K562 (cell line): ENCODE results near the gene EAF1. TPM values are rescaled to one million over a fixed set of nuclear protein-coding genes. Genes with fewer than 3 reads are reported as not detected.

ENCODE experiments used
- ATAC-seq: fragments of 200-7000 bp; cut with Tn5 transposase; 3 replicates; pipeline ENCODE4 v1.9.1; 2020; ENCODE audit warnings: moderate library complexity
- BruUV-seq: library from RNA; stranded (reverse); fragments of 400-500 nt; replicated peaks from 2 replicates; lab custom pipeline; 2021; lab: Mats Ljungman, UMichigan
- CTCF ChIA-PET: fragments of 300-600 bp; formaldehyde crosslinking; extraction: SDS; loops from one replicate; lab custom pipeline; 2021; ENCODE audit warnings: low intra/inter-chr PET ratio; lab: Yijun Ruan, JAX
- POLR2A ChIA-PET: fragments of 300-600, 350-650 bp; sonication (Branson Sonifier 250); formaldehyde crosslinking; extraction: SDS; loops from one replicate; lab custom pipeline; 2021; ENCODE audit warnings: antibody characterized with exemption, inconsistent platforms; lab: Yijun Ruan, JAX
- DNase-seq, 4 experiments: peaks; one replicate each; pipeline versions ENCODE4 v3.0.0 to v3.0.0-alpha.2; 2011 to 2018; ENCODE audit warnings: low spot score in 3 of 4, mixed read lengths in 3 of 4; ENCODE audit errors: extremely low read depth in 1 of 4
- FAIRE-seq: peaks from 2 replicates; lab custom pipeline; 2011; peaks lifted over from hg19 to GRCh38; lab: Jason Lieb, UNC
- H2AFZ ChIP-seq: 2 replicates; pipeline ENCODE4 v1.6.0; 2011; ENCODE audit warnings: low read depth, low read length, control low read depth, inconsistent platforms
- H3K27ac ChIP-seq: fragments of 200-600 bp; 3 replicates; pipeline ENCODE4 v1.8.0; 2011; ENCODE audit warnings: low read depth, mild to moderate bottlenecking, control low read depth, inconsistent platforms, low read length, moderate library complexity, mixed read lengths; ENCODE audit errors: extremely low read depth
- H3K27me3 ChIP-seq, 2 experiments: fragments of 300-600 bp in 1 of 2; 2 replicates in 1 of 2; 3 replicates in 1 of 2; pipeline versions ENCODE4 v1.6.0 to v1.8.0; 2011; ENCODE audit warnings: inconsistent platforms in 2 of 2, low read length in 2 of 2, mild to moderate bottlenecking in 1 of 2, mixed read lengths in 1 of 2, moderate library complexity in 1 of 2; ENCODE audit not compliant: control insufficient read depth in 2 of 2, insufficient read depth in 2 of 2
- H3K36me3 ChIP-seq: fragments of 300-600 bp; 3 replicates; pipeline ENCODE4 v1.8.0; 2011; ENCODE audit warnings: mild to moderate bottlenecking, low read length, inconsistent platforms; ENCODE audit not compliant: control insufficient read depth, insufficient read depth
- H3K4me1 ChIP-seq, 2 experiments: fragments of 200-600 bp in 1 of 2; replicated peaks in 1 of 2; 2 replicates in 1 of 2; 3 replicates in 1 of 2; pipeline versions ENCODE4 v1.5.1 to v1.8.0; 2011; ENCODE audit warnings: inconsistent platforms in 2 of 2, low read length in 2 of 2, mild to moderate bottlenecking in 1 of 2, mixed read lengths in 1 of 2, moderate library complexity in 1 of 2; ENCODE audit not compliant: control insufficient read depth in 2 of 2, insufficient read depth in 2 of 2
- H3K4me2 ChIP-seq: 2 replicates; pipeline ENCODE4 v1.6.1; 2011; ENCODE audit warnings: low read length, control low read depth, inconsistent platforms, mixed read lengths; ENCODE audit not compliant: insufficient read depth
- H3K4me3 ChIP-seq: fragments of 200-600 bp; sonication (generic), shearing (Covaris generic); 2 replicates; pipeline ENCODE4 v1.5.1; 2016; ENCODE audit warnings: control low read depth, inconsistent platforms
- H3K79me2 ChIP-seq: fragments of 200-600 bp; 3 replicates; pipeline ENCODE4 v1.8.0; 2011; ENCODE audit warnings: low read length, inconsistent platforms; ENCODE audit not compliant: control insufficient read depth, insufficient read depth
- H3K9ac ChIP-seq, 2 experiments: 2 replicates each; pipeline versions ENCODE4 v1.6.0 to v1.6.1; 2011; ENCODE audit warnings: low read depth in 2 of 2, low read length in 2 of 2, control low read depth in 1 of 2, inconsistent platforms in 1 of 2, mild to moderate bottlenecking in 1 of 2, mixed read lengths in 1 of 2; ENCODE audit not compliant: insufficient read depth in 1 of 2
- H3K9me1 ChIP-seq: one replicate; pipeline ENCODE4 v1.6.0; 2011; ENCODE audit warnings: inconsistent platforms, mild to moderate bottlenecking, low read length, moderate library complexity; ENCODE audit not compliant: control insufficient read depth, insufficient read depth
- H3K9me3 ChIP-seq: replicated peaks from 2 replicates; pipeline ENCODE4 v1.5.1; 2011; ENCODE audit warnings: low read depth, low read length, inconsistent platforms; ENCODE audit not compliant: control insufficient read depth, insufficient read depth
- H4K20me1 ChIP-seq: replicated peaks from 2 replicates; pipeline ENCODE4 v1.6.1; 2011; ENCODE audit warnings: low read length, inconsistent platforms, mixed read lengths; ENCODE audit not compliant: control insufficient read depth, insufficient read depth
- CBX3 ChIP-seq, 2 experiments: IDR thresholded peaks; 1 replicate in 1 of 2; 2 replicates in 1 of 2; pipeline ENCODE4 v1.6.1; 2012; ENCODE audit warnings: inconsistent platforms in 2 of 2, low read length in 2 of 2, borderline replicate concordance in 1 of 2, control low read depth in 1 of 2
- DMBX1 ChIP-seq: fragments of 250-450 bp; sonication (Bioruptor Pico); IDR thresholded peaks from 2 replicates; pipeline ENCODE4 v1.8.0; 2022; ENCODE audit warnings: inconsistent platforms, mild to moderate bottlenecking, moderate library complexity, borderline replicate concordance
- FOXJ3 ChIP-seq: sonication (generic); formaldehyde crosslinking; IDR thresholded peaks from 2 replicates; pipeline ENCODE4 v1.4.0; 2020; ENCODE audit warnings: mild to moderate bottlenecking, missing genetic modification reagents
- MIER1 ChIP-seq: fragments of 450-650 bp; IDR thresholded peaks from 2 replicates; pipeline ENCODE4 v1.6.1; 2016; ENCODE audit warnings: antibody characterized with exemption, mild to moderate bottlenecking, low read depth
- NCOR1 ChIP-seq: fragments of 450-650 bp; IDR thresholded peaks from 2 replicates; pipeline ENCODE4 v1.6.1; 2016; ENCODE audit warnings: mild to moderate bottlenecking, moderate library complexity
- SMAD3 ChIP-seq: fragments of 450-650 bp; formaldehyde crosslinking; conservative IDR thresholded peaks from 2 replicates; pipeline ENCODE4 v1.4.0; 2020; ENCODE audit warnings: mild to moderate bottlenecking
- TAL1 ChIP-seq: fragments of 450-650 bp; IDR thresholded peaks from 2 replicates; pipeline ENCODE4 v1.6.1; 2016; ENCODE audit warnings: mild to moderate bottlenecking
- TEAD4 ChIP-seq, 2 experiments: sonication (generic) in 1 of 2; formaldehyde crosslinking in 1 of 2; IDR thresholded peaks; 2 replicates each; pipeline versions ENCODE4 v1.6.1 to v1.8.0; 2012 to 2022; ENCODE audit warnings: borderline replicate concordance in 1 of 2, inconsistent platforms in 1 of 2, low read length in 1 of 2, mild to moderate bottlenecking in 1 of 2, missing genetic modification reagents in 1 of 2
- ZNF3 ChIP-seq: fragments of 250-450 bp; sonication (Bioruptor Pico); IDR thresholded peaks from 2 replicates; pipeline ENCODE4 v1.5.0; 2021; ENCODE audit warnings: mild to moderate bottlenecking, moderate library complexity
- ZNF644 ChIP-seq: fragments of 200-800 bp; sonication (Bioruptor generic); IDR thresholded peaks from 2 replicates; pipeline ENCODE4 v1.6.1; 2016; ENCODE audit warnings: low read depth, missing genetic modification characterization, missing compliant biosample characterization
- in situ Hi-C: fragments of 300-500 bp; cut with MboI; formaldehyde crosslinking; loops from 4 replicates; pipeline ENCODE4 v1.15.0; 2018; ENCODE audit warnings: inconsistent platforms, mixed read lengths
- intact Hi-C: fragments of 100-400 bp; cut with micrococcal nuclease; formaldehyde crosslinking; loops from 2 replicates; pipeline ENCODE4 v1.14.2; 2022
- polyA plus RNA-seq, 8 experiments: library from polyadenylated mRNA; depleted of rRNA in 4 of 8; stranded (reverse) in 5 of 8; unstranded in 3 of 8; fragments of >200 nt; fragmentation: Nextera tagmentation in 2 of 8; fragmentation: Illumina TruSeq in 1 of 8; extraction: Ambion mirVana in 2 of 8; extraction: Trizol in 1 of 8; gene quantifications; 2 replicates each; pipeline versions ENCODE4 v1.2.1 to v1.2.3, GENCODE V29; 2011 to 2014; ENCODE audit warnings: inconsistent platforms in 1 of 8, missing spikeins in 1 of 8
- total RNA-seq, 7 experiments: library from RNA; depleted of rRNA in 6 of 7; stranded (reverse); fragments of >200 nt in 6 of 7; fragmentation: Illumina TruSeq in 2 of 7; extraction: Trizol in 2 of 7; gene quantifications; 2 replicates each; pipeline versions ENCODE4 v1.2.1 to v1.2.3, GENCODE V29; 2011 to 2021; ENCODE audit warnings: low replicate concordance in 1 of 7

The EAF1 gene
- total and polyA plus RNA-seq, 9 of the 15 experiments (the other 6 are each of a cell fraction or from before 2014, with no cell fraction given) = 7.0 to 26.8 (median 20.4) TPM

DNA sequence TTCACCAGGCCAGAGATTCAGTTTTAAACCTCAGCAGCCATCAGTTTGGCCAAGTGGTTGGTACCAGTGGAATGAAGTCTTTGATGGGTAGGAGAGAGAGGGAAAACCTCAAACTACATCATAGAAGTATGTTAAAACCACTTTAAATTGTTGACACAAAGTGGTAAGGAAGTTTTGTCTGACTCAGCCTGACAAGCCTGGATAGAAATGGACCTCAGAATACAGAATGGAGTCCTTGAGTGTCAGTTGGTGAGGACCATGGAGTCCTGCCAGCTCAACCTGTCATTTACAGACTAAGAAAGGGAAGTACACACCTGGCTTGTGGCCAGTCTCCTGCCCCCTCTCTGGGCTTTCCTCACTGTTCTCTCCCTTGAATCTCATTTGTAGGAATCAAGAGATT lies 12.1 kb downstream of the EAF1 start:
- Histone ChIP-seq H3K27me3 (no peaks in the 10 kb centered on the region), H3K36me3 (peaks cover 76% of the 10 kb centered on the region), H3K4me1 (no peaks in the 10 kb centered on the region), H4K20me1 (no peaks in the 10 kb centered on the region), H3K79me2 (no peaks in the 10 kb centered on the region), H3K9me3 (no peaks in the 10 kb centered on the region), H3K4me3 (no peak overlapping the region), H2AFZ (no peak overlapping the region), H3K9me1 (no peaks in the 10 kb centered on the region), H3K27ac (no peak overlapping the region), H3K9ac (no peak overlapping the region), H3K4me2 (no peak overlapping the region)
- in situ Hi-C loops (no loop called here), intact Hi-C loops (no loop called here)
- BruUV-seq = no TSS peak
- CTCF ChIA-PET = no interaction called here
- TF ChIP-seq CBX3 (IDR thresholded peaks at IDR 0.05; ENCODE audit: borderline replicate concordance in 1 of 2, low read length in 2 of 2) (no peak), SMAD3 (CRISPR knock-in tag) (no peak), ZNF644 (tag) (no peak), MIER1 (no peak), NCOR1 (no peak), ZNF3 (no peak), TEAD4 (IDR thresholded peaks at IDR 0.05; ENCODE audit: low read length) (no peak), TEAD4 (CRISPR knock-in tag; IDR thresholded peaks at IDR 0.05; ENCODE audit: borderline replicate concordance) (no peak), DMBX1 (no peak), TAL1 (no peak), FOXJ3 (CRISPR knock-in tag) (no peak)
- no peak for FAIRE-seq
- POLR2A ChIA-PET = no interaction called here
- no peak for DNase-seq
- no peak for ATAC-seq
